ENCODE results near the gene FANCI.

FANCI gene

GRCh38 chr15:89345248-89345647 is 101.5 kb downstream of the FANCI start:
- H3K27me3 ChIP-seq = peaks cover 79% of the 10 kb centered on the region
- H3K27ac ChIP-seq = no peak overlapping the region
- no peaks in the 10 kb centered on the region for H3K4me1 ChIP-seq (ENCODE audit: control insufficient read depth in 1 of 2, insufficient read depth in 1 of 2, low read depth in 1 of 2, low read length in 1 of 2)

DNA sequence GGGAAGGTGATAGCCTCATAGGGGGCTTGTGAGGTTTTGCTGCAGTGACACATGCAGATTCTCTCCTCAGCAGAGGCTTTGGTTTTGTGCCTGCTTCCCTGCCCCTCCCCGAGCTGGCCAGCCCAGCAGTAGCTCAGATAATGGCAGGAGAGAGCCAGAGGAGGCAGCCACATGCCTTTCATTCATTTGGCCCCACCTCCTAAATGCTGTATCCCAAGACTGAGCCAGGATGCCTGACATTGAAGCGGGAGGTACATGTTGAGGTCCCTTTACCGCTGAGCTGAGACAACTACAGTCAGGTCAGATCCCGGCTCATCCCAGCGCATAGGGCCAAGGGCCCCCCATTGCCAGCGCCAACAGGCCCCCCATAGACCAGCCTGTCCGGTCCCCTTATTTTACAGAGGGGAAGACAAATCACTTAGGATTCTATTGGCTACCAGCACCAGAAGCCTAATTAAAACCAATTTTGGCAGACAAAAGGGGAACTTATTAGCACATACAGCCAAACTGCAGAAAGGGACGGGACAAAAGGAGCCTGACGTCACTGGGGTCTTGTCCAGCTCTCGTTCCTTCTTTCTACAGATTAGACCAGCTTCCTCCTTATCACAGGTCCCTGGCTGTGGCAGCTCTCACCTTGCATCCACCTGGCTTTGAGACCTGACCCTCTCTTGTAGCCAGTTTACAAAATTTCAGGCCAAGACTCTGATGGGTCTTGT is 102.9 kb downstream of the FANCI start:
- Histone ChIP-seq H3K4me3 (ENCODE audit: low read depth in 1 of 2, low read length in 1 of 2) (no peak overlapping the region), H3K27ac (no peak overlapping the region), H3K36me3 (no peaks in the 10 kb centered on the region), H3K9me3 (no peaks in the 10 kb centered on the region), H3K27me3 (peaks cover 69% of the 10 kb centered on the region), H3K4me1 (ENCODE audit: control insufficient read depth in 1 of 2, insufficient read depth in 1 of 2, low read depth in 1 of 2, low read length in 1 of 2) (no peaks in the 10 kb centered on the region)
- TF ChIP-seq, protein P1, sequence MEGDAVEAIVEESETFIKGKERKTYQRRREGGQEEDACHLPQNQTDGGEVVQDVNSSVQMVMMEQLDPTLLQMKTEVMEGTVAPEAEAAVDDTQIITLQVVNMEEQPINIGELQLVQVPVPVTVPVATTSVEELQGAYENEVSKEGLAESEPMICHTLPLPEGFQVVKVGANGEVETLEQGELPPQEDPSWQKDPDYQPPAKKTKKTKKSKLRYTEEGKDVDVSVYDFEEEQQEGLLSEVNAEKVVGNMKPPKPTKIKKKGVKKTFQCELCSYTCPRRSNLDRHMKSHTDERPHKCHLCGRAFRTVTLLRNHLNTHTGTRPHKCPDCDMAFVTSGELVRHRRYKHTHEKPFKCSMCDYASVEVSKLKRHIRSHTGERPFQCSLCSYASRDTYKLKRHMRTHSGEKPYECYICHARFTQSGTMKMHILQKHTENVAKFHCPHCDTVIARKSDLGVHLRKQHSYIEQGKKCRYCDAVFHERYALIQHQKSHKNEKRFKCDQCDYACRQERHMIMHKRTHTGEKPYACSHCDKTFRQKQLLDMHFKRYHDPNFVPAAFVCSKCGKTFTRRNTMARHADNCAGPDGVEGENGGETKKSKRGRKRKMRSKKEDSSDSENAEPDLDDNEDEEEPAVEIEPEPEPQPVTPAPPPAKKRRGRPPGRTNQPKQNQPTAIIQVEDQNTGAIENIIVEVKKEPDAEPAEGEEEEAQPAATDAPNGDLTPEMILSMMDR (IDR thresholded peaks at IDR 0.05) = no peak

More at GRCh38 chr15:89345248-89345647, 101.5 kb downstream of the FANCI start:
- Histone ChIP-seq H3K9me3 (no peaks in the 10 kb centered on the region), H3K36me3 (no peaks in the 10 kb centered on the region), H3K4me3 (ENCODE audit: low read depth in 1 of 2, low read length in 1 of 2) (no peak overlapping the region)
- TF ChIP-seq, protein P1 (IDR thresholded peaks at IDR 0.05) = no peak

GRCh38 chr15:89349206-89349558 is 105.4 kb downstream of the FANCI start:
- no peak overlapping the region for H3K4me3 ChIP-seq (ENCODE audit: low read depth in 1 of 2, low read length in 1 of 2)
- TF ChIP-seq, protein P1 (IDR thresholded peaks at IDR 0.05) = no peak
- H3K9me3 ChIP-seq = no peaks in the 10 kb centered on the region
- no peak overlapping the region for H3K27ac ChIP-seq
- H3K36me3 ChIP-seq = no peaks in the 10 kb centered on the region
- peaks cover 80% of the 10 kb centered on the region for H3K27me3 ChIP-seq
- H3K4me1 ChIP-seq (ENCODE audit: control insufficient read depth in 1 of 2, insufficient read depth in 1 of 2, low read depth in 1 of 2, low read length in 1 of 2) = no peaks in the 10 kb centered on the region

DNA sequence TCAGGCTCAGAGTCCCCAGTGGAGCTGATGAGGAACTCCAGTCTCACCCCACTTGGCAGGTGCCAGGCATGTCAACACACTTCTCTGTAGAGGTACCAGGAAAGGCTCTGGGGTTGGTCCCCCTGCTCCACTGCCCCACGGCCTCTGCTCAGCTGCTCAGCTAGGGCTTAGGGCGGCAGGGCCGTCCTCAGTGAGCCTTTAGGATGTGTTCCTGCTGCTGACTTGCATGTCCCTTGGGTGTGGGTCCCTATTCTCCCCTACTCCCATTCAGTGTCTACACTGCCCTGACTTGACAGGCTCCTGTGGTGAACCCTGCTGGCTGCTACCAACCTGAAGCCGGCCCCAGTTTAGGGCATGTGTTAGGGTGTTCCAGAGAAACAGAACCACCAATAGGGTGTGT is 108.7 kb downstream of the FANCI start:
- H3K27me3 ChIP-seq = peaks cover 82% of the 10 kb centered on the region
- no peaks in the 10 kb centered on the region for H3K9me3 ChIP-seq
- no peak overlapping the region for H3K4me3 ChIP-seq (ENCODE audit: low read depth in 1 of 2, low read length in 1 of 2)
- H3K27ac ChIP-seq = no peak overlapping the region
- no peaks in the 10 kb centered on the region for H3K4me1 ChIP-seq (ENCODE audit: control insufficient read depth in 1 of 2, insufficient read depth in 1 of 2, low read depth in 1 of 2, low read length in 1 of 2)
- TF ChIP-seq, protein P1 (IDR thresholded peaks at IDR 0.05) = no peak
- H3K36me3 ChIP-seq = no peaks in the 10 kb centered on the region

GRCh38 chr15:89353991-89354390 is 110.2 kb downstream of the FANCI start:
- no peak overlapping the region for H3K27ac ChIP-seq
- peaks cover 87% of the 10 kb centered on the region for H3K27me3 ChIP-seq
- peaks cover 0 to 8% of the 10 kb centered on the region in 2 experiments for H3K4me1 ChIP-seq (ENCODE audit: control insufficient read depth in 1 of 2, insufficient read depth in 1 of 2, low read depth in 1 of 2, low read length in 1 of 2)
- H3K9me3 ChIP-seq = no peaks in the 10 kb centered on the region
- no peaks in the 10 kb centered on the region for H3K36me3 ChIP-seq
- no peak overlapping the region for H3K4me3 ChIP-seq (ENCODE audit: low read depth in 1 of 2, low read length in 1 of 2)
- TF ChIP-seq, protein P1 (IDR thresholded peaks at IDR 0.05) = no peak

Data from neutrophil (primary cell).